COLO668 (cell line): ENCODE measurements around the gene AIRE.
"Not testable (repeated sequence)": the region's sequence is repeated elsewhere in the genome, so short reads cannot be mapped to it uniquely, and the experiment has no call there.

ENCODE experiments used
- DNase-seq: peaks from one replicate; lab custom pipeline; 2025; ENCODE audit not compliant: unreplicated experiment; lab: John Stamatoyannopoulos, UW

AIRE gene

GRCh38 chr21:44285138-44285992, at the start of gene AIRE:
Gene AIRE, plus strand, starts transcription at chr21:44285876. Its CDS starts 131 bp downstream, at chr21:44286007.
- no peak for DNase-seq

GRCh38 chr21:44240353-44240752, 45.3 kb upstream of the AIRE start:
- not testable (repeated sequence) for DNase-seq

GRCh38 chr21:44240842-44241241, 44.8 kb upstream of the AIRE start, which contains the start of gene ICOSLG:
Gene ICOSLG, minus strand, starts transcription at chr21:44240943. Its CDS starts 126 bp downstream, at chr21:44240817.
- DNase-seq, result not testable (repeated sequence)

GRCh38 chr21:44241281-44241680, 44.4 kb upstream of the AIRE start:
- not testable (repeated sequence) for DNase-seq

GRCh38 chr21:44243980-44244379, 41.7 kb upstream of the AIRE start:
- not testable (repeated sequence) for DNase-seq

- DNase-seq, result not testable (repeated sequence)
Measured at GRCh38 chr21:44247904-44248303, 37.8 kb upstream of the AIRE start.

GRCh38 chr21:44249204-44250037, 36.3 kb upstream of the AIRE start:
- DNase-seq, result not testable (repeated sequence)

GRCh38 chr21:44253832-44254710, 31.6 kb upstream of the AIRE start:
- DNase-seq, result no peak

GRCh38 chr21:44255511-44255981, 30.1 kb upstream of the AIRE start:
- no peak for DNase-seq

GRCh38 chr21:44258056-44258725, 27.5 kb upstream of the AIRE start:
- no peak for DNase-seq

- DNase-seq, result no peak
Measured at GRCh38 chr21:44259082-44259705, 26.5 kb upstream of the AIRE start.

- DNase-seq, result no peak
Measured at GRCh38 chr21:44260066-44260465, 25.6 kb upstream of the AIRE start.

- DNase-seq, result no peak
Measured at GRCh38 chr21:44260791-44261631, 24.7 kb upstream of the AIRE start.

GRCh38 chr21:44261675-44262295, 23.9 kb upstream of the AIRE start, which contains the start of gene DNMT3L:
Gene DNMT3L, minus strand, starts transcription at chr21:44261897. Its CDS starts 638 bp downstream, at chr21:44261259.
- no peak for DNase-seq

GRCh38 chr21:44262338-44263056, 23.2 kb upstream of the AIRE start:
- no peak for DNase-seq

GRCh38 chr21:44263221-44263760, 22.4 kb upstream of the AIRE start:
- no peak for DNase-seq

- DNase-seq, result no peak
Measured at GRCh38 chr21:44263768-44264167, 21.9 kb upstream of the AIRE start.
